ENCODE results near the gene UBE2B.

The UBE2B gene

DNA sequence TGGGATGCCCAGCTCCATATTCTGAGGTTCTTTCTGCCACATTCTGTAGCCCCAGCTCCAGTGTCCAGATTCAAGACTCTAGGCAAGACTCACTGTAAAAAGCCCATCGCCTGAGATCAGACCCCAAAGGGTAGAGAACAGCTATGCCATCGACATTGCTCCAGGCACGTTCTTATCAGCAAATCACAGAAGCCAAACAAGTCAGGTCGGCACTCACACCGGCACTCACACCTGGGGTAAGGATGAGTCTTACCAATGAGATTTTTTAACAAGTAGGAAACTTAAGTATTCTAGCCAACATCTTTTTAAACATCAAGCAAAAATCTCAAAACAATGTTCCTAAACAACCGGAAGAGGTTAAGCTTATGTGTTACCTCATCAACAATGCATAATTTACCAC lies 38.0 kb downstream of the UBE2B start:
- no peaks in the 10 kb centered on the region for H3K27me3 ChIP-seq
- TF ChIP-seq, protein P1, sequence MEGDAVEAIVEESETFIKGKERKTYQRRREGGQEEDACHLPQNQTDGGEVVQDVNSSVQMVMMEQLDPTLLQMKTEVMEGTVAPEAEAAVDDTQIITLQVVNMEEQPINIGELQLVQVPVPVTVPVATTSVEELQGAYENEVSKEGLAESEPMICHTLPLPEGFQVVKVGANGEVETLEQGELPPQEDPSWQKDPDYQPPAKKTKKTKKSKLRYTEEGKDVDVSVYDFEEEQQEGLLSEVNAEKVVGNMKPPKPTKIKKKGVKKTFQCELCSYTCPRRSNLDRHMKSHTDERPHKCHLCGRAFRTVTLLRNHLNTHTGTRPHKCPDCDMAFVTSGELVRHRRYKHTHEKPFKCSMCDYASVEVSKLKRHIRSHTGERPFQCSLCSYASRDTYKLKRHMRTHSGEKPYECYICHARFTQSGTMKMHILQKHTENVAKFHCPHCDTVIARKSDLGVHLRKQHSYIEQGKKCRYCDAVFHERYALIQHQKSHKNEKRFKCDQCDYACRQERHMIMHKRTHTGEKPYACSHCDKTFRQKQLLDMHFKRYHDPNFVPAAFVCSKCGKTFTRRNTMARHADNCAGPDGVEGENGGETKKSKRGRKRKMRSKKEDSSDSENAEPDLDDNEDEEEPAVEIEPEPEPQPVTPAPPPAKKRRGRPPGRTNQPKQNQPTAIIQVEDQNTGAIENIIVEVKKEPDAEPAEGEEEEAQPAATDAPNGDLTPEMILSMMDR (IDR thresholded peaks at IDR 0.05; ENCODE audit: low read depth, low read length) = no peak
- H3K9me3 ChIP-seq = no peaks in the 10 kb centered on the region
- H3K36me3 ChIP-seq = peaks cover 24% of the 10 kb centered on the region
- no peak overlapping the region for H3K4me3 ChIP-seq (ENCODE audit: low read depth, low read length)
- no peak for DNase-seq
- peaks cover 6% of the 10 kb centered on the region for H3K4me1 ChIP-seq

DNA sequence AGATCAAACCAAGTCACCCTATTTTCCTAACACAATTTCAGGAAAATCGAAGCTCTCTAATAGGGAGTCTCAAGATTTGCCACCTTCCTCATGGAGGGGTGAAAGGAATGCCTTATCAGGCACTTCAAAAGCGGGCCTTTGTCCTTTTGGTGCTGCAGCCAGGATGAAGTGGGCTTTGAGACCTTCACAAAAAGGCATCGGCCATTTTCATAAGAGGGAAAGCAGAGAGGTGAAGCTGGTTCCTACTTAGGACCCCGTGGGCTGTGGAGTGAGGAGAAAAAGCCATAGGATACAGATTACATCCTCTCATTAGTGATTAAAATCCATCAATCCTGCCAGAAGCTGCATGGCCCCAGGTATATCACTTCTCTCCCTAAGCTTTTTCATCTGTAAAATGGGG lies 39.5 kb downstream of the UBE2B start:
- Histone ChIP-seq H3K36me3 (peaks cover 19% of the 10 kb centered on the region), H3K4me3 (ENCODE audit: low read depth, low read length) (peak overlapping the region; percentile 92), H3K27me3 (no peaks in the 10 kb centered on the region), H3K4me1 (peaks cover 6% of the 10 kb centered on the region), H3K9me3 (no peaks in the 10 kb centered on the region)
- no peak for DNase-seq
- TF ChIP-seq, protein P1 (IDR thresholded peaks at IDR 0.05; ENCODE audit: low read depth, low read length) = no peak

DNA sequence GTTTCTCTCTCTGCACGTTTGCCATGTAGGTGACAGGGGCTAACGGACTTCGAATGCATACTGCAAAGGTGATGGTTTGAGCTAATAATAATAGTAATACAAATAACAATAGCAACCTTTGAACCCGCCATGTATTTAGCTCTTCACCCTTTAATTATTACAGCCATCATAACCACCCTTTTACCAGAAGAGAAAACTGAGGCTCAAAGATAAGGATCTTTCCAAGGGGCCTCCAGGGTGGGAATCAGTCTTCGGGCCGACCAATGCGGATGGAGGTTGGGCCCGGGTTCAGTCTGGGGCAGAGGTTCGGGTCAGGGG lies 39.8 kb downstream of the UBE2B start:
- TF ChIP-seq, protein P1 (IDR thresholded peaks at IDR 0.05; ENCODE audit: low read depth, low read length) = peak; percentile 32; the same call in 1 of the 2 replicates
- Histone ChIP-seq H3K36me3 (peaks cover 15% of the 10 kb centered on the region), H3K4me3 (ENCODE audit: low read depth, low read length) (peak overlapping the region; percentile 92), H3K27me3 (no peaks in the 10 kb centered on the region), H3K4me1 (peaks cover 6% of the 10 kb centered on the region), H3K9me3 (no peaks in the 10 kb centered on the region)
- DNase-seq = no peak

DNA sequence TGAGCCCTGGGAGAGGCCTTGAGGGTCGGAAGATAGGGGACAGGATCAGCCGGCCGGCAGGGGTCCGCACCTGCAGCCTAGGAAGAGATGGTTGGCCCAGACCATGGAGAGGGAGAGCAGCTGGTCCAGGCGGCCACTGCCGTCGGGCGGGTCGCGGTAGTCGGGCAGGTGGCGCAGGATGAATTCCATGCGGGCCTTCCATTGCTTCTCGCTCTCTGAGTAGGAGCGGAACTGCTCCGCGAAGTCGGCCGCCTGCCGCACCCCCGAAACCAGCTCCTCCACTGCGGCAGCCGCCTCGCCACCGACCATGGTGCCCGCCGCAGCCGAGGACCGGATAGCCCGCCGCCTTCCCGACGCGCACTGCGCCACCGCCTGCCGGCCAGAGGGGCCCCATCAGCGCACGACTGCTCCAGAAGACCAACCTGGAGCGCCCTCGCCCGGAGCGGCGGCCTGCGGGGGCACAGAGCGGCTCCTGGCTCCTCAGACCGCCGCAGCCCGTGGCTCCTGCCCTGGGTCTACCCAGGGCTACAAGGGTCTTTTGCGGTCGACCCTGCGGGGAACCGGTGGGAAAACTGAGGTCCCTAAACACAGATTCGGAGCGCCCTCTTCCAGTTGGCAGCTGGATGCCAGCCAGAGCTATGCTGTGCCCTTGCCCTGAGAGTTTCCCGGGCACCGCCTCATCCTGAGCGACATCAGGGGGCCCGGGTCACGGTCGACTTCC lies 40.3 kb downstream of the UBE2B start, which contains the start of gene CDKN2AIPNL:
CDKN2AIPNL (minus strand) TSS at position 336 of the 721 bp plus-strand sequence; CDS start at position 309, 27 bp downstream.
- peak; percentile 96 for DNase-seq
- Histone ChIP-seq H3K9me3 (no peaks in the 10 kb centered on the region), H3K36me3 (peaks cover 10% of the 10 kb centered on the region), H3K27me3 (no peaks in the 10 kb centered on the region), H3K4me3 (ENCODE audit: low read depth, low read length) (peak within 1 kb of the TSS; percentile 92), H3K4me1 (peaks cover 6% of the 10 kb centered on the region)
- TF ChIP-seq, protein P1 (IDR thresholded peaks at IDR 0.05; ENCODE audit: low read depth, low read length) = peak; percentile 70

DNA sequence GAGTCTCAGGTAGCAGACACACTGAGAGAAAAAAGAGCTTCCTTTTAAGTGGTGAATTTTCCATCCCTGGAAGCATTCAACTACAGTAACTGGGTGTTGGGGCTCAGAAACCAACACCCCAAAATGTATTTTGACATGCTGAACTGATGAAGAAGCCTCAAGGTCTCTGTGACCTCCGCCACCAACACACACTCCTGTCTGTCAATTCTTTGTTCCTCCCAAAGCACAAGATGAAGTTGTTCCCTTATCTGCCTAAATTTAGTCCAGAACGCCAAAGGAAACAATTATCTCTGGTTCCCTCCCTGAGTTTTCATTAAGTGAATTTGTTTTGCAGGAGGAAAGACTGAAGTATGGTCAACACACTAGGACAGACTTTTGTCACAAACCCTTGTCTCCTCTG lies 41.7 kb downstream of the UBE2B start:
- no peaks in the 10 kb centered on the region for H3K27me3 ChIP-seq
- no peak overlapping the region for H3K4me3 ChIP-seq (ENCODE audit: low read depth, low read length)
- H3K9me3 ChIP-seq = no peaks in the 10 kb centered on the region
- TF ChIP-seq, protein P1 (IDR thresholded peaks at IDR 0.05; ENCODE audit: low read depth, low read length) = no peak
- no peak for DNase-seq
- H3K36me3 ChIP-seq = peaks cover 5% of the 10 kb centered on the region; the same call in 1 of the 2 replicates
- peaks cover 6% of the 10 kb centered on the region for H3K4me1 ChIP-seq

DNA sequence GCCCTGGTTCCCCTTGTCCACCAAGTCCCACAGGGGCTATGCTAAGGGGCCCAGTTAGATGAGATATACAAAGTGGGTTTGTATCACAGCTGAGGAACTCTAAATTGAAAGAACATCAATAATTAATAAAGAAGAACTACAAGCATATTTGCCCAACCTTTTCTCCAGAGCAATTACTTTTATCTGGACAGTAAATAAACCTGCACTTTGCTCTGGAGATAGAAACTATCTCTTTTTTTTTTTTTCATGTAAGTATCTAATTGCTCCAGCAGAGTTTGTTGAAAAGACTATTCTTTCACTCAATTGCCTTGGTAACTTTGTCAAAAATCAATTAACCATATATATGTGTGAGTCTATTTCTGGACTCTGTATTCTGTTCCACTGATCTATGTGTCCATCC lies 46.3 kb downstream of the UBE2B start:
- TF ChIP-seq, protein P1 (IDR thresholded peaks at IDR 0.05; ENCODE audit: low read depth, low read length) = no peak
- no peak for DNase-seq

More for the DNA sequence above, 46.3 kb downstream of the UBE2B start:
- no peaks in the 10 kb centered on the region for H3K36me3 ChIP-seq
- no peak overlapping the region for H3K4me3 ChIP-seq (ENCODE audit: low read depth, low read length)
- H3K27me3 ChIP-seq = no peaks in the 10 kb centered on the region
- no peaks in the 10 kb centered on the region for H3K9me3 ChIP-seq
- no peaks in the 10 kb centered on the region for H3K4me1 ChIP-seq

Data from BE2C (cell line).